ENCODE results near the gene TP53RK.

The TP53RK gene

GRCh38 chr20:46637020-46637419, 52.2 kb downstream of the TP53RK start:
- no peak for DNase-seq (ENCODE audit: low spot score)

GRCh38 chr20:46636514-46636913, 52.7 kb downstream of the TP53RK start:
- no peak for DNase-seq (ENCODE audit: low spot score)
- no peak for TF ChIP-seq CTCF (IDR thresholded peaks at IDR 0.05; ENCODE audit: extremely low read depth, missing control alignments)

More at GRCh38 chr20:46637020-46637419, 52.2 kb downstream of the TP53RK start:
- no peak for TF ChIP-seq CTCF (IDR thresholded peaks at IDR 0.05; ENCODE audit: extremely low read depth, missing control alignments)

- no peak for TF ChIP-seq CTCF (IDR thresholded peaks at IDR 0.05; ENCODE audit: extremely low read depth, missing control alignments)
- DNase-seq (ENCODE audit: low spot score), result no peak
Observed at GRCh38 chr20:46635514-46636136, 53.6 kb downstream of the TP53RK start.

- no peak for DNase-seq (ENCODE audit: low spot score)
- no peak for TF ChIP-seq CTCF (IDR thresholded peaks at IDR 0.05; ENCODE audit: extremely low read depth, missing control alignments)
Observed at GRCh38 chr20:46634528-46634927, 54.7 kb downstream of the TP53RK start.
